ENCODE data around the gene FKRP. TPM values are rescaled to one million over a fixed set of nuclear protein-coding genes. Genes with fewer than 3 reads are reported as not detected.

The FKRP gene
- total and polyA plus RNA-seq, 12 donors = 13.0 to 22.8 (median 19.7) TPM

- 1% methylated on average over 80 of the region's 80 CpGs for WGBS, 2 donors
- no peaks in the 10 kb centered on the region for H3K9me3 ChIP-seq
- H3K4me3 ChIP-seq = peak overlapping the region; percentile 53 to 87 (median 68)
- intact Hi-C loops (cut with DNase I) = loop anchor here in 3 of 10 donors (10.0 kb wide), 1 partner anchor 47 kb away; no protein-coding TSS in a partner anchor
- H3K27me3 ChIP-seq = peaks cover 0 to 6% (median 0%) of the 10 kb centered on the region in 7 donors
- DNase-seq (peak; percentile 44 to 57), ATAC-seq (peak; percentile 7 to 61 (median 28))
- peaks cover 0 to 9% (median 0%) of the 10 kb centered on the region in 9 donors for H3K36me3 ChIP-seq
- peak overlapping the region; percentile 63 to 93 (median 88) for H3K27ac ChIP-seq
- peaks cover 9 to 53% (median 40%) of the 10 kb centered on the region in 9 donors for H3K4me1 ChIP-seq
- TF ChIP-seq, protein P1, sequence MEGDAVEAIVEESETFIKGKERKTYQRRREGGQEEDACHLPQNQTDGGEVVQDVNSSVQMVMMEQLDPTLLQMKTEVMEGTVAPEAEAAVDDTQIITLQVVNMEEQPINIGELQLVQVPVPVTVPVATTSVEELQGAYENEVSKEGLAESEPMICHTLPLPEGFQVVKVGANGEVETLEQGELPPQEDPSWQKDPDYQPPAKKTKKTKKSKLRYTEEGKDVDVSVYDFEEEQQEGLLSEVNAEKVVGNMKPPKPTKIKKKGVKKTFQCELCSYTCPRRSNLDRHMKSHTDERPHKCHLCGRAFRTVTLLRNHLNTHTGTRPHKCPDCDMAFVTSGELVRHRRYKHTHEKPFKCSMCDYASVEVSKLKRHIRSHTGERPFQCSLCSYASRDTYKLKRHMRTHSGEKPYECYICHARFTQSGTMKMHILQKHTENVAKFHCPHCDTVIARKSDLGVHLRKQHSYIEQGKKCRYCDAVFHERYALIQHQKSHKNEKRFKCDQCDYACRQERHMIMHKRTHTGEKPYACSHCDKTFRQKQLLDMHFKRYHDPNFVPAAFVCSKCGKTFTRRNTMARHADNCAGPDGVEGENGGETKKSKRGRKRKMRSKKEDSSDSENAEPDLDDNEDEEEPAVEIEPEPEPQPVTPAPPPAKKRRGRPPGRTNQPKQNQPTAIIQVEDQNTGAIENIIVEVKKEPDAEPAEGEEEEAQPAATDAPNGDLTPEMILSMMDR (IDR thresholded peaks at IDR 0.05) = no peak
Measured at GRCh38 chr19:46787331-46788261, 41.7 kb downstream of the FKRP start.

DNA sequence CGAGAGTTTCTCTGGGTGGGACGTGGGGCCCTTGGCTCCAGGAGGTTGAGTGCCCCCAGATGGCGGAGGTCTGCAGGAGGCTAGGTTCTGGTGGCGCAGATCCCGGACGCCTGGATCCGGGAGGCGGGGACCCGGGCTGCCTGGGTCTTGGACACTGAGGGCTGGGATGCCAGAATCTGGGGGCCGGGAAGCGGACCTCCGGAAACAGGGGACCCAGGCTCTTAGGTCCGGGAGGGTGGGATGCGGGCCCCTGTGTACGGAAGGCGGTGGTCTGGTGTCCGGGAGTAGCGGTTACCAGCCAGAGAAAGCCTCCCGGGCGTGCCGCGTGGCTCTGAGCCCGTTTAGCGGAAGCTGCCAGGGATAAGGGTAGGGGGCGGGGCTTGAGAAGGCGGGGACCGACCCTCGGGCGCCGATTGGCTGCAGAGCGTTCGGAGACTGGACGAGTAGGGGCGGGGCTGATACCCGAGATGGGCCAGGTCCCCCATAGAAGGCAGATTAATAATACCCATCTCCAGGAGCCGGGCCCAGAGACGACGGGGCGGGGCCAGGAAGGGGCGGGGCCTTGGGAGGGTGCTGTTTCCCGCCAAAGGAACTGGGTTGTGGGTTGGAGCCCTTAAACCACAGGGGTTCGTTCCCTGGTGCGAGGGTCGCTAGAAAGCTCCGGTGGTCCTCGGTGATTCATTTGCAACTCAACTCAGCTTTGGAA is 42.6 kb downstream of the FKRP start, which contains the start of gene SLC1A5:
TSS of gene SLC1A5 (minus strand) at position 333 of the 706 bp plus-strand sequence. CDS start 629 bp downstream, outside the sequence.
- H3K9me3 ChIP-seq = no peaks in the 10 kb centered on the region
- peaks cover 0 to 6% (median 0%) of the 10 kb centered on the region in 7 donors for H3K27me3 ChIP-seq
- peaks cover 0 to 1% (median 0%) of the 10 kb centered on the region in 9 donors for H3K36me3 ChIP-seq
- peak within 1 kb of the TSS; percentile 63 to 93 (median 88) for H3K27ac ChIP-seq
- DNase-seq (peak; percentile 95 to 97), ATAC-seq (peak; percentile 89 to 94 (median 92))
- 2% methylated on average over 45 to 46 of the region's 46 CpGs for WGBS, 2 donors
- H3K4me1 ChIP-seq = peaks cover 9 to 53% (median 40%) of the 10 kb centered on the region in 9 donors
- H3K4me3 ChIP-seq = peak within 1 kb of the TSS; percentile 53 to 87 (median 68)
- intact Hi-C loops (cut with DNase I) = loop anchor here in 3 of 10 donors (10.0 kb wide), 1 partner anchor 46 kb away; no protein-coding TSS in a partner anchor
- TF ChIP-seq, protein P1 (IDR thresholded peaks at IDR 0.05) = no peak

DNA sequence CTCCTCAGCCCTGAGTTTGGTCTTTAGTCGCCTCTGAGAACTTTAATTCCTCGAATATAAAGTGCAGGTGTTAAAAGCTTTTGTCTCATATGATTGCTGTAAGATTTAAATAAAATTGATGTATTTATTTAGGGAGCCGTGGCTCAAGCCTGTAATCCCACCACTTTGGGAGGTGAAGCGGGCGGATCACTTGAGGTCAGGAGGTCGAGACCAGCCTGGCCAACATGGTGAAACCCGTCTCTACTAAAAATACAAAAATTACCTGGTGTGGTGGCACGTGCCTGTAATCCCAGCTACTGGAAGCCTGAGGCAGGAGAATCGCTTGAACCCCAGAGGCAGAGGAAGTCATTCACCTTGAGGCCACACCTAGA is 43.1 kb downstream of the FKRP start:
- intact Hi-C loops (cut with DNase I) = loop anchor here in 3 of 10 donors (10.0 kb wide), 1 partner anchor 46 kb away; no protein-coding TSS in a partner anchor
- Histone ChIP-seq H3K9me3 (no peaks in the 10 kb centered on the region), H3K27me3 (peaks cover 0 to 6% (median 0%) of the 10 kb centered on the region in 7 donors), H3K27ac (peak overlapping the region in 2 of 10 donors; percentile 26 to 88), H3K36me3 (no peaks in the 10 kb centered on the region), H3K4me3 (peak overlapping the region in 7 of 10 donors; percentile 54 to 87 (median 68)), H3K4me1 (peaks cover 9 to 49% (median 39%) of the 10 kb centered on the region in 9 donors)
- no peak for DNase-seq
- TF ChIP-seq, protein P1 (IDR thresholded peaks at IDR 0.05) = no peak
- WGBS, 2 donors = 61 to 67% methylated on average over 9 of the region's 9 CpGs
- ATAC-seq = no peak

DNA sequence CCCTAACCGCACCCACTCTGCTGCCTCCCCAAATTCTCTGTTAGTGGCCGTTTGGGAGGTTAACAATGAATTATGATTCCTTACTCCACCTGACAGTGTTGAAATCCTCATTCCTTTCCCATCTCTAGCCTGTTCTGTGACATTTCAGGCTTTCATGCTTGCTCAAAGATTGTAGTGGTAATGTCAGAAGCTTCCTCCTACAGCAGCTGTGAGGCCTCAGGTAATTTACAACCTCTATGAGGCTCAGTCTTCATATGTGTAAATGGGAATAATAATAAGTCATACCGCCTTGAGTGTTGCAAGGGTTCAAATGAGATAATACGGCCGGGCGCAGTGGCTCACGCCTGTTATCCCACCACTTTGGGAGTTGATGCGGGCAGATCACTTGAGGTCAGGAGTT is 43.5 kb downstream of the FKRP start:
- H3K4me1 ChIP-seq = peaks cover 7 to 45% (median 35%) of the 10 kb centered on the region in 9 donors
- intact Hi-C loops (cut with DNase I) = loop anchor here in 3 of 10 donors (10.0 kb wide), 1 partner anchor 45 kb away; no protein-coding TSS in a partner anchor
- H3K27me3 ChIP-seq = peaks cover 0 to 6% (median 0%) of the 10 kb centered on the region in 7 donors
- DNase-seq (no peak), ATAC-seq (no peak)
- H3K36me3 ChIP-seq = no peaks in the 10 kb centered on the region
- H3K9me3 ChIP-seq = no peaks in the 10 kb centered on the region
- no peak overlapping the region for H3K4me3 ChIP-seq
- H3K27ac ChIP-seq = no peak overlapping the region
- WGBS, 2 donors = 94% methylated on average over 8 of the region's 8 CpGs
- TF ChIP-seq, protein P1 (IDR thresholded peaks at IDR 0.05) = no peak
